GM10248 (cell line): ENCODE measurements around the gene PBX1.

Experiments
- CTCF ChIA-PET: fragments of 300-600 bp; sonication (Branson Sonifier 250); formaldehyde crosslinking; extraction: SDS; loops from one replicate; lab custom pipeline; 2021; ENCODE audit warnings: antibody characterized with exemption; lab: Yijun Ruan, JAX
- POLR2A ChIA-PET: fragments of 350-650 bp; sonication (Branson Sonifier 250); formaldehyde crosslinking; extraction: SDS; loops from one replicate; lab custom pipeline; 2020; ENCODE audit warnings: antibody characterized with exemption; lab: Yijun Ruan, JAX
- DNase-seq: peaks from one replicate; pipeline ENCODE4 v3.0.0; 2012; ENCODE audit errors: extremely low spot score
- CTCF ChIP-seq: IDR thresholded peaks from 2 replicates; pipeline ENCODE4 v1.5.1; 2012; ENCODE audit warnings: mild to moderate bottlenecking, low read depth; ENCODE audit errors: extremely low read depth, missing control alignments, control extremely low read depth

The PBX1 gene

DNA sequence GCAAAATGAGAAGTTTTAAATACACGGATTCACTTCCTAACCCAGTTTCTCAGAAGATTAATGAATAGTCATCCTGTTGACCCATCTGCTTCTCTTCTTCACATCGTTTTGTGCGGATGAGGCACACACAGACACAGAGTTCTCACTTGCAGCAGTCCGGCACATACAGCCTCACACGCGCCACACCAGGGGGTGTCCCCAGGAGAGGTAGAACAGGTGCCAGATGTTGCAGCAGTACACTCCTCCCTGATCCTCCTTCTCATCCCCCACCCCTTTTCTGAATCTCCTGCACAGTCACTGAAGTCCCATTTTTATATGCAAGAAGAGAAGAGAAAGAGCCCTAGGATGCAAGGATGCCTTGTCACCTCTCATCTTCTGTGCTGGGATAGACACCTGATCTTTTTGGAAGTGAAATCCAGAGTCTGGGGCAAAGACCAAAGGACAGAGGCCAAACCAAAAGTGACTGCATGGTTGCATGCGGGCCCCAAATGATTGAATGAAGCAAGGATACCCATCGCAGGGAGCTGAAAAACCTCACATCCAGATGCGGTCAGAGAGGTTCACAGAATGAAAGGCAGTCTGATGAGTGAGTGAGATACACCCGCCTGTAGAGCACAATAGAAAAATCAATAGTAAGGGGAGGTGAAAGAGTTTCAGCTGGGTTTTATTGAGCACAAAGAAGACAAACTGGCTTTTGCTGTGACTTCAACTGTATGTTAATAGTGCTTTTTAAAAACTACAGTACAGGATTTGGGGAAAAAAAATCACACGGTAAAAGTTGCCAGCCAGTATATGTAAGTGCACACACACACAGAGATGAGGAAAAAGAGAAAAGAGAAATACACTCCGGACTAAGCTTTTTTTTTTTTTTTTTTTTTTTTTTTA lies 28.9 kb downstream of the PBX1 start:
- TF ChIP-seq CTCF, result no peak
- POLR2A ChIA-PET, result no interaction called here
- CTCF ChIA-PET, result interaction anchor here (0.7 kb wide), 1 partner anchor 16 kb away, joined by 3 read pairs; no protein-coding TSS in a partner anchor
- DNase-seq, result no peak

DNA sequence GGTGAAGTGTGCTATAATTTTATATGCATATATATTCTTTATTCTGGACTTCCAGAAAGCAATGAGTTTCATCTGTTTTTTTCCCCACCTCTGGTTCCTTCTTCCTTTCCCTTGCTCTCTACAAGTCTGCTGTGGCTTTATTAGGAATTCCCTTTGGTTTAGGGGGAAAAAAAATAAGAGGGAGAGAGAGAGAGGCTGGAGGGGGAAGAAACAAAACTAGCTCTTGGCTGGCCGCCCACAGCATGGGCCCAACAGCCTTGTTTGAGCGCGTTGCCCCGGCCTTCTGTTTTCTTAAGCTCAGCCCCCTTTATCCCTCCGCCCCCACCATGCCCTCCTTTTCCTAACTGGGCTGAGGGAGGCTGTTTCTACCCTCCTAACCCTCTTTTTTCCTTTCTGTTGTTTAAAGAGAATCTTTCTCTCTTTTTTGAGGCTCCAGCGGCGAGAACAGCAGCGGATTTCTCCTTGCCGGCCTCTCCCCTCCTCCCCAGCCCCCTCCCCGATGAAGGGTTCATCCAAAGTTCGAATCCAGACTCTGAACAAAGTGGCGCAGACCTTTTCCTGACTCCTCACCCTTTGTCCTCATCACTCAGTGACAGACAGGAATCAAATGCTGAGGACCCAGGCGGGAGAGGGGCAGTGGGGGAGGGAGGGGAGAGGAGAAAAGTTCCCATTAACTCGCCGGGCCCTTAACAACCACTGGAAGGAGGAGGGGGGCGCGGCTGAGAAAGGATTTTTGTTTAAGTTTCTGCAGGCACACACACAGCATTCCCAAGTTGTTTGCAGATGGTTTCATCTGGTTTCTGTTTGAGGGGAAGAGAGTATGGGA lies 29.7 kb downstream of the PBX1 start:
- no peak for TF ChIP-seq CTCF
- POLR2A ChIA-PET, result no interaction called here
- DNase-seq, result no peak
- CTCF ChIA-PET, result interaction anchor here (0.7 kb wide), 1 partner anchor 17 kb away, joined by 3 read pairs; no protein-coding TSS in a partner anchor

- CTCF ChIA-PET, result no interaction called here
- POLR2A ChIA-PET, result no interaction called here
- TF ChIP-seq CTCF, result no peak
- DNase-seq, result no peak
Observed at GRCh38 chr1:164589408-164589807, 30.4 kb downstream of the PBX1 start.

- no peak for DNase-seq
- no peak for TF ChIP-seq CTCF
- POLR2A ChIA-PET, result no interaction called here
- CTCF ChIA-PET, result no interaction called here
Observed at GRCh38 chr1:164589961-164590507, 31.1 kb downstream of the PBX1 start.

- TF ChIP-seq CTCF, result no peak
- POLR2A ChIA-PET, result no interaction called here
- no peak for DNase-seq
- CTCF ChIA-PET, result interaction anchor here (0.7 to 1.5 kb wide), 2 partner anchors 12 to 38 kb away, joined by 3 read pairs; no protein-coding TSS in a partner anchor
Observed at GRCh38 chr1:164590592-164590991, 31.6 kb downstream of the PBX1 start.

DNA sequence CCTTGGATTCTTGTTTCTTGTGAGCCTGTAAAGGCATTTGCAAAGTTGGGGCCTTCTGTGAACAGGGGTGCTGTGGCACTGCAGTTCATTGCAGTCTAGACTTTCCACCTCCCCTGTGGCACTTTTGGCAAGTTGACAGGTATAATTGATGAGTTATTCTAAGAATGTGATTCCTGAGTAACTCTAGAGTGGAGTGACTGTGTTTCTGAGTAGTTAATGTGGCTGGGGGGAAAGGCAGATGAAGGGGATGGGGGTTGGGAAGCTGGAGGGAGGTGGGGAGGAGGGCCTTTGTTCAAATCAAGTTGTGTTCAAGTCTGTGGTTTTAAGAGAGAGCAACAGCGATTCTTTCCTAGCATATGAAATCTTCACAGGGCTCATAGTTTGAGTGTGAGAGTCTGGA lies 32.9 kb downstream of the PBX1 start:
- ChIA-PET POLR2A (no interaction called here), CTCF (interaction anchor here (1.5 kb wide), 1 partner anchor 10 kb away, joined by 3 read pairs; no protein-coding TSS in a partner anchor)
- no peak for TF ChIP-seq CTCF
- DNase-seq, result no peak
